H9 (cell line): Measurements from ENCODE around the gene STKLD1. TPM values are rescaled to one million over a fixed set of nuclear protein-coding genes. Genes with fewer than 3 reads are reported as not detected.

Experiments used
- DNase-seq: peaks from one replicate; pipeline ENCODE4 v3.0.0-alpha.2; 2017
- H2AFZ ChIP-seq: one replicate; pipeline ENCODE4 v1.6.1; 2013; ENCODE audit warnings: mild to moderate bottlenecking, low read length, control low read depth, moderate library complexity
- H2AK5ac ChIP-seq: 2 replicates; pipeline ENCODE4 v1.6.1; 2013; ENCODE audit warnings: low read length, control low read depth, mixed read lengths; ENCODE audit not compliant: insufficient read length
- H2BK120ac ChIP-seq: one replicate; pipeline ENCODE4 v1.6.1; 2013; ENCODE audit warnings: low read depth, mild to moderate bottlenecking, low read length, control low read depth, inconsistent platforms; ENCODE audit not compliant: poor library complexity, severe bottlenecking
- H2BK12ac ChIP-seq: 2 replicates; pipeline ENCODE4 v1.6.1; 2013; ENCODE audit warnings: low read length, control low read depth, mixed read lengths, low read depth; ENCODE audit not compliant: insufficient read length
- H2BK15ac ChIP-seq: 2 replicates; pipeline ENCODE4 v1.6.1; 2013; ENCODE audit warnings: low read depth, low read length, control low read depth
- H2BK20ac ChIP-seq: one replicate; pipeline ENCODE4 v1.6.1; 2013; ENCODE audit warnings: low read depth, mild to moderate bottlenecking, low read length, control low read depth, inconsistent platforms; ENCODE audit not compliant: poor library complexity, severe bottlenecking
- H2BK5ac ChIP-seq: 2 replicates; pipeline ENCODE4 v1.6.1; 2013; ENCODE audit warnings: low read length, control low read depth, mixed read lengths; ENCODE audit not compliant: insufficient read length
- H3K14ac ChIP-seq: 2 replicates; pipeline ENCODE4 v1.6.1; 2013; ENCODE audit warnings: low read length, control low read depth; ENCODE audit not compliant: insufficient read depth
- H3K18ac ChIP-seq: 2 replicates; pipeline ENCODE4 v1.6.1; 2013; ENCODE audit warnings: low read depth, mild to moderate bottlenecking, mixed read lengths, low read length, control low read depth; ENCODE audit not compliant: insufficient read length
- H3K23ac ChIP-seq: 2 replicates; pipeline ENCODE4 v1.6.1; 2013; ENCODE audit warnings: low read length, control low read depth, mixed read lengths, low read depth; ENCODE audit not compliant: insufficient read length
- H3K23me2 ChIP-seq: 2 replicates; pipeline ENCODE4 v1.6.1; 2013; ENCODE audit warnings: low read depth, mild to moderate bottlenecking, mixed read lengths, low read length, control low read depth; ENCODE audit not compliant: insufficient read length, poor library complexity, severe bottlenecking
- H3K27ac ChIP-seq: 2 replicates; pipeline ENCODE4 v1.5.1; 2013; ENCODE audit warnings: low read length, control low read depth, mixed read lengths, low read depth; ENCODE audit not compliant: insufficient read length
- H3K27me3 ChIP-seq: 2 replicates; pipeline ENCODE4 v1.6.1; 2013; ENCODE audit warnings: low read length, control low read depth, inconsistent platforms; ENCODE audit not compliant: insufficient read depth
- H3K4ac ChIP-seq: 2 replicates; pipeline ENCODE4 v1.6.1; 2013; ENCODE audit warnings: low read depth, mild to moderate bottlenecking, control low read depth, inconsistent platforms, low read length, moderate library complexity
- H3K4me1 ChIP-seq: 2 replicates; pipeline ENCODE4 v1.6.1; 2013; ENCODE audit warnings: low read length, control low read depth, inconsistent platforms; ENCODE audit not compliant: insufficient read depth
- H3K4me2 ChIP-seq: 2 replicates; pipeline ENCODE4 v1.6.1; 2013; ENCODE audit warnings: low read length, control low read depth, mixed read lengths; ENCODE audit not compliant: insufficient read length, insufficient read depth
- H3K56ac ChIP-seq: 2 replicates; pipeline ENCODE4 v1.6.1; 2013; ENCODE audit warnings: low read depth, mild to moderate bottlenecking, mixed read lengths, low read length, control low read depth; ENCODE audit not compliant: insufficient read length
- H3K79me1 ChIP-seq: 2 replicates; pipeline ENCODE4 v1.6.1; 2013; ENCODE audit warnings: low read depth, mild to moderate bottlenecking, moderate library complexity, low read length, control low read depth, inconsistent platforms; ENCODE audit not compliant: insufficient read depth, poor library complexity, severe bottlenecking
- H3K79me2 ChIP-seq: 2 replicates; pipeline ENCODE4 v1.6.1; 2013; ENCODE audit warnings: low read length, control low read depth, inconsistent platforms; ENCODE audit not compliant: insufficient read depth
- H3K9ac ChIP-seq: 2 replicates; pipeline ENCODE4 v1.6.1; 2013; ENCODE audit warnings: low read length, control low read depth, mixed read lengths; ENCODE audit not compliant: insufficient read length; ENCODE audit errors: extremely low read depth
- H3K9me3 ChIP-seq: one replicate; pipeline ENCODE4 v1.6.1; 2013; ENCODE audit warnings: low read depth, low read length, inconsistent platforms; ENCODE audit not compliant: control insufficient read depth
- H3T11ph ChIP-seq: one replicate; pipeline ENCODE4 v1.6.1; 2013; ENCODE audit warnings: mild to moderate bottlenecking, low read length, control low read depth, inconsistent platforms
- H4K20me1 ChIP-seq: one replicate; pipeline ENCODE4 v1.6.1; 2013; ENCODE audit not compliant: control insufficient read depth, insufficient read length, insufficient read depth
- H4K5ac ChIP-seq: 2 replicates; pipeline ENCODE4 v1.6.1; 2013; ENCODE audit warnings: low read depth, mild to moderate bottlenecking, mixed read lengths, low read length, control low read depth; ENCODE audit not compliant: insufficient read length
- H4K8ac ChIP-seq: replicated peaks from 2 replicates; pipeline ENCODE4 v1.6.1; 2013; ENCODE audit warnings: low read length, control low read depth, mixed read lengths, low read depth; ENCODE audit not compliant: insufficient read length
- H4K91ac ChIP-seq: 2 replicates; pipeline ENCODE4 v1.6.1; 2013; ENCODE audit warnings: low read depth, mild to moderate bottlenecking, moderate library complexity, mixed read lengths, low read length, control low read depth; ENCODE audit not compliant: insufficient read length
- H3K27ac Mint-ChIP-seq, 3 experiments: 2 replicates in 2 of 3; 3 replicates in 1 of 3; pipeline ENCODE4 v1.8.0; 2020 to 2021; ENCODE audit warnings: mixed read lengths in 3 of 3, mild to moderate bottlenecking in 1 of 3, moderate library complexity in 1 of 3
- H3K27me3 Mint-ChIP-seq: 2 replicates; pipeline ENCODE4 v1.8.0; 2021; ENCODE audit warnings: low read depth, mild to moderate bottlenecking, moderate library complexity, mixed read lengths
- H3K36me3 Mint-ChIP-seq, 3 experiments: 2 replicates in 2 of 3; 3 replicates in 1 of 3; pipeline ENCODE4 v1.8.0; 2020 to 2021; ENCODE audit warnings: low read depth in 3 of 3, mixed read lengths in 3 of 3; ENCODE audit not compliant: insufficient read depth in 1 of 3
- H3K4me1 Mint-ChIP-seq, 2 experiments: 2 replicates each; pipeline ENCODE4 v1.8.0; 2020; ENCODE audit warnings: mixed read lengths in 2 of 2
- H3K4me3 Mint-ChIP-seq, 2 experiments: 2 replicates in 1 of 2; 3 replicates in 1 of 2; pipeline ENCODE4 v1.8.0; 2020 to 2021; ENCODE audit warnings: mild to moderate bottlenecking in 2 of 2, mixed read lengths in 2 of 2, moderate library complexity in 1 of 2
- H3K9me3 Mint-ChIP-seq, 2 experiments: 2 replicates in 1 of 2; 3 replicates in 1 of 2; pipeline ENCODE4 v1.8.0; 2020; ENCODE audit warnings: mild to moderate bottlenecking in 2 of 2, mixed read lengths in 2 of 2, moderate library complexity in 1 of 2
- WGBS: extraction: QIAGEN DNeasy Blood & Tissue Kit; methylation state at CpG from one replicate; pipeline ENCODE4 v1.1.7; 2013; ENCODE audit warnings: missing lambda C conversion rate, low lambda C conversion rate, mixed read lengths; ENCODE audit not compliant: insufficient read length; ENCODE audit errors: extremely low coverage; 5-methylcytosine and 5-hydroxymethylcytosine counted together
- total RNA-seq: library from RNA; stranded (reverse); gene quantifications from 2 replicates; pipeline ENCODE4 v1.2.1, GENCODE V29; 2021
- TF ChIP-seq, protein P1 (sequence below): fragments of 200-600 bp; sonication (generic); conservative IDR thresholded peaks from 3 replicates; pipeline ENCODE4 v1.8.0; 2021; ENCODE audit warnings: antibody characterized with exemption, mild to moderate bottlenecking

Gene STKLD1
- total RNA-seq, 1 experiment from 2014 or later, result 0.57 TPM

GRCh38 chr9:133437753-133438531 lies 61.8 kb downstream of the STKLD1 start:
- Mint-ChIP-seq H3K4me1 (no peaks in the 10 kb centered on the region), H3K4me3 (no peak overlapping the region), H3K27me3 (no peaks in the 10 kb centered on the region), H3K9me3 (no peaks in the 10 kb centered on the region), H3K36me3 (no peaks in the 10 kb centered on the region; a peak in 2 of 7 replicates), H3K27ac (peak overlapping the region in 1 of 3 experiments; percentile 92; a peak in 1 of 7 replicates)
- H4K20me1 ChIP-seq, result no peaks in the 10 kb centered on the region
- no peaks in the 10 kb centered on the region for H3K23me2 ChIP-seq
- no peak overlapping the region for H3T11ph ChIP-seq
- H3K4me2 ChIP-seq, result no peak overlapping the region
- no peak overlapping the region for H2BK15ac ChIP-seq
- H4K8ac ChIP-seq, result no peak overlapping the region
- H2BK12ac ChIP-seq, result no peak overlapping the region
- no peak overlapping the region for H3K14ac ChIP-seq
- H3K27ac ChIP-seq, result no peak overlapping the region
- WGBS, result no CpG with 5 or more reads among the region's 20 CpGs
- H3K4ac ChIP-seq, result no peak overlapping the region
- H2AFZ ChIP-seq, result no peak overlapping the region
- H3K79me2 ChIP-seq, result no peaks in the 10 kb centered on the region; the same call in 1 of the 2 replicates
- no peaks in the 10 kb centered on the region for H3K27me3 ChIP-seq
- no peaks in the 10 kb centered on the region for H3K4me1 ChIP-seq
- DNase-seq, result peak; percentile 67
- no peak overlapping the region for H2BK5ac ChIP-seq
- TF ChIP-seq, protein P1, sequence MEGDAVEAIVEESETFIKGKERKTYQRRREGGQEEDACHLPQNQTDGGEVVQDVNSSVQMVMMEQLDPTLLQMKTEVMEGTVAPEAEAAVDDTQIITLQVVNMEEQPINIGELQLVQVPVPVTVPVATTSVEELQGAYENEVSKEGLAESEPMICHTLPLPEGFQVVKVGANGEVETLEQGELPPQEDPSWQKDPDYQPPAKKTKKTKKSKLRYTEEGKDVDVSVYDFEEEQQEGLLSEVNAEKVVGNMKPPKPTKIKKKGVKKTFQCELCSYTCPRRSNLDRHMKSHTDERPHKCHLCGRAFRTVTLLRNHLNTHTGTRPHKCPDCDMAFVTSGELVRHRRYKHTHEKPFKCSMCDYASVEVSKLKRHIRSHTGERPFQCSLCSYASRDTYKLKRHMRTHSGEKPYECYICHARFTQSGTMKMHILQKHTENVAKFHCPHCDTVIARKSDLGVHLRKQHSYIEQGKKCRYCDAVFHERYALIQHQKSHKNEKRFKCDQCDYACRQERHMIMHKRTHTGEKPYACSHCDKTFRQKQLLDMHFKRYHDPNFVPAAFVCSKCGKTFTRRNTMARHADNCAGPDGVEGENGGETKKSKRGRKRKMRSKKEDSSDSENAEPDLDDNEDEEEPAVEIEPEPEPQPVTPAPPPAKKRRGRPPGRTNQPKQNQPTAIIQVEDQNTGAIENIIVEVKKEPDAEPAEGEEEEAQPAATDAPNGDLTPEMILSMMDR, result peak; percentile 63; the same call in 2 of the 3 replicates
- no peak overlapping the region for H4K91ac ChIP-seq
- H3K18ac ChIP-seq, result no peak overlapping the region
- H3K9ac ChIP-seq, result no peak overlapping the region
- no peak overlapping the region for H2BK20ac ChIP-seq
- H3K56ac ChIP-seq, result no peak overlapping the region
- H2BK120ac ChIP-seq, result no peak overlapping the region
- H3K9me3 ChIP-seq, result no peaks in the 10 kb centered on the region
- no peak overlapping the region for H4K5ac ChIP-seq
- no peaks in the 10 kb centered on the region for H3K79me1 ChIP-seq
- H3K23ac ChIP-seq, result no peak overlapping the region
- H2AK5ac ChIP-seq, result no peak overlapping the region
